ENCODE data around the gene NR2C2. TPM values are rescaled to one million over a fixed set of nuclear protein-coding genes. Genes with fewer than 3 reads are reported as not detected.
A peak's percentile ranks its signal among the peaks of the same experiment; 100 is the strongest.

The NR2C2 gene
- total and polyA plus RNA-seq, 5 experiments from 2014 or later, result 10.1 to 110 (median 19.3) TPM

DNA sequence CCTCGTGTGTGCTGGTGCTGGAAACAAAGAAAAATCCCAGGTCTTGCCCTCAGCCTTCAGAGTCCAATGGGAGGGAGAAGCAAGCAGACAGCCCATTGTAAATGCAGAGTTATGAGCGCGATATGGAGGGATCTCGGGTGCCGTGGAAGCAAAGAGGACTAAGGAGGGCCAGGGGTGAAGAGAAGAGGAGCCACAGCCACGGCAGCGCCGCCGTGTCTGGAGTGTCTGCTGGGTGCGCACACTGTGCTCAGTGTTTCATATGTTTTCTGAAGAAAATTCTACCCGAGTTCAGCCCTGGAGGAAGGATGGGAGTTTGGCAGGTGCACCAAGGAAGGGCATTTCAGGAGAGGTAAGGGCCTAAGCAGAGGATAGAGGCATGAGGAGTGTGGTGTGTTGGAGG lies 35.7 kb upstream of the NR2C2 start:
- POLR2A ChIA-PET, result interaction anchor here (1.6 kb wide), 1 partner anchor 28 kb away, joined by 4 read pairs; no protein-coding TSS in a partner anchor
- Mint-ChIP-seq H3K4me1 (peaks cover 0 to 3% (median 0%) of the 10 kb centered on the region in 4 donors), H3K36me3 (no peaks in the 10 kb centered on the region), H3K27ac (peak overlapping the region in 2 of 10 donors; percentile 5 to 23), H3K9me3 (peaks cover 0 to 3% (median 0%) of the 10 kb centered on the region in 9 donors), H3K4me3 (peak overlapping the region in 1 of 10 donors; percentile 4), H3K27me3 (no peaks in the 10 kb centered on the region)
- no peak for DNase-seq
- ATAC-seq, result no peak

DNA sequence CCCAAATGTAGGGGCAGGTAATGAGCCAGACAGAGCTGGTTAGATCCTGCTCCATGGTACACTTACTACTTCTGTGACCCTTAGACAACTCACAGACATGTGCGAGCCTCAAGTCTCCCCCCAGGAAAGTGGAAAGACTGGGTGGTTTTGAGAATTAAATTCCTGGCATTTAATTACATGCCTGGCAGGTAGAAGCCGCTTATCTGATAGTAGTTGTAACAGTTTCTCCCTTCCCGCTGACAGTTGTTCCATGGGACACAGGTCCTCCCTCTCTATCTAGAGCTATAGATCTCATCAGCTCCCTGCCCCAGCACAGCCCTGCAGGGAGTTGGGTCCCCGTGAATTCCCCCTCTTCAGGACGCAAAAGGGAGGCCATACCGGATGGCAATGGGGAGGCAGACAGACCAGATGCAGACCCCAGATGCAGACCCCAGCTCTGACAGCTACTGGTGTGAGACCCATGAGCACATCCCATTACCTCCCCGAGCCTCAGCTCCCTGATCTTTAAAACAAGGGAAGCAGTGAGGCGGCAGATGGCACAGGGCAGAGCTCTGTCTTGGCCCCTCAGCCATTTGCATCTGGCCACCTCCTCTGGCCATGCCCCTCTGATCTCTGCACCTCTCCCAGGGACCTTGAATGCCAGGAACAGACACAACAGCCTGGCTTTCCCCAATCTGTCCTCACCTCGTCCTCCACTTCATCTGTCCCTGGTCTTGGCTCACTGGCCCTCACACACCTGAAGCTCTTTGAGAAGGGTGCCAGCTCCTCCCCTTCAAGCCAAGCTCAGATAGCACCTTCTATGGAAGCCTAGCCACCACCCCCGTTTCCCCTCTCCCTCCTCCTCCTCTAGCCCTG lies 34.1 kb upstream of the NR2C2 start:
- no peaks in the 10 kb centered on the region for H3K36me3 Mint-ChIP-seq
- no peak overlapping the region for H3K4me3 Mint-ChIP-seq
- no peak for ATAC-seq
- POLR2A ChIA-PET, result interaction anchor here (0.6 to 1.3 kb wide), 4 partner anchors 10 to 242 kb away, joined by 3 read pairs; no protein-coding TSS in a partner anchor
- peaks cover 0 to 3% (median 0%) of the 10 kb centered on the region in 4 donors for H3K4me1 Mint-ChIP-seq
- peaks cover 0 to 4% (median 0%) of the 10 kb centered on the region in 5 donors for H3K27me3 Mint-ChIP-seq
- DNase-seq, result no peak
- H3K9me3 Mint-ChIP-seq, result no peaks in the 10 kb centered on the region
- H3K27ac Mint-ChIP-seq, result no peak overlapping the region

- Mint-ChIP-seq H3K4me1 (peaks cover 0 to 3% (median 0%) of the 10 kb centered on the region in 4 donors), H3K36me3 (no peaks in the 10 kb centered on the region), H3K27ac (peak overlapping the region in 1 of 10 donors; percentile 24), H3K27me3 (peaks cover 0 to 4% (median 0%) of the 10 kb centered on the region in 5 donors), H3K4me3 (no peak overlapping the region), H3K9me3 (no peaks in the 10 kb centered on the region)
- POLR2A ChIA-PET, result interaction anchor here (0.6 to 1.3 kb wide), 4 partner anchors 11 to 243 kb away, joined by 3 read pairs; no protein-coding TSS in a partner anchor
- no peak for ATAC-seq
- DNase-seq, result no peak
These were observed 33.2 kb upstream of the NR2C2 start for GRCh38 chr3:14913926-14914778.

DNA sequence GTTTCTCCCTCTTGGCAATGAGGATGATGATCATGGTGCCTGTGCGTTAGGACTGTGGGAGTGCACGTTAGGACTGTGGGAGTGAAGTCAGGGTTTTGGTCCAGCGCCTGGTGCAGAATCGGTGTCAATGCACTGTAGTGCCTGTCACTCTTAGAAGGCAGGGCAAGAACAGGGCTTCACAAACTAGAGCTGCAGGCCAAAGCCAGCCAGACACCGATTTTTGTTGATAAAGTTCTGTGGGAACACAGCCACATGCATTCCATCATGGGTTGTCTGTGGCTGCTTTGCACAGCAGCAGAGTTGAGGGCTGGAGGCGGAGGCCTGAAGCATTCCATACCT lies 32.6 kb upstream of the NR2C2 start:
- H3K4me3 Mint-ChIP-seq, result no peak overlapping the region
- no peak for ATAC-seq
- H3K9me3 Mint-ChIP-seq, result no peaks in the 10 kb centered on the region
- H3K27ac Mint-ChIP-seq, result no peak overlapping the region
- no peaks in the 10 kb centered on the region for H3K36me3 Mint-ChIP-seq
- no peak for DNase-seq
- peaks cover 0 to 3% (median 0%) of the 10 kb centered on the region in 4 donors for H3K4me1 Mint-ChIP-seq
- H3K27me3 Mint-ChIP-seq, result peaks cover 0 to 4% (median 0%) of the 10 kb centered on the region in 5 donors
- POLR2A ChIA-PET, result interaction anchor here (0.7 to 1.3 kb wide), 2 partner anchors 19 to 35 kb away, joined by 3 read pairs; no protein-coding TSS in a partner anchor

- peak; percentile 70 to 96 for ATAC-seq
- H3K27ac Mint-ChIP-seq, result no peak overlapping the region
These were observed 31.7 kb upstream of the NR2C2 start for GRCh38 chr3:14915636-14916222.

DNA sequence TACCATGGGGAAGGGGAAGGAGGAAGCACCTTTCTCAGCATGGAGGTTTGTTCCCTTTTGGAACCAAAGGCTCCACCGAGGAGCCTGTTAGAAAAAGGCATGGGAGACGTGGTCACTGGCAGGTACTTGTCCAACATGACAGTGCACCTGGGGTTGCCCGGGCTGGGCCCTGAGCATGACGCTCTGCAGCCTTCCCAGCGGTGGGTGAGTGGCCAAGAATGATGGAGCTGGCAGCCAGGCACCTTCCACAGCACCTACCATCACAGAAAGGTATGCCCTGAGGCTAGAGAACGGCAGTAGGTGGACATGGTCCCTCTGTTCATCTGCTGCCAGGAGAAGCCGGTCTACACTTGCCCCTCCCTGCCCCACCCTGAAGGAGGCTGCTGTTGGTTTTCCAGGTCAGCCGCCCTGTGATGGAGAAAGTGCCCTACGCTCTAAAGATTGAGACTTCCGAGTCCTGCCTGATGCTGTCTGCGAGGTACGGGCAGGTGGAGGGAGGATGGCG lies 29.0 kb upstream of the NR2C2 start:
- Mint-ChIP-seq H3K27me3 (peaks cover 0 to 4% (median 0%) of the 10 kb centered on the region in 5 donors), H3K4me3 (no peak overlapping the region), H3K4me1 (peaks cover 0 to 5% (median 2%) of the 10 kb centered on the region in 4 donors), H3K9me3 (no peaks in the 10 kb centered on the region), H3K27ac (peak overlapping the region in 3 of 10 donors; percentile 6 to 8 (median 7)), H3K36me3 (no peaks in the 10 kb centered on the region)
- ATAC-seq, result no peak
- POLR2A ChIA-PET, result interaction anchor here (1.1 kb wide), 1 partner anchor 283 kb away, joined by 3 read pairs; no protein-coding TSS in a partner anchor
- DNase-seq, result no peak

More at GRCh38 chr3:14915636-14916222, 31.7 kb upstream of the NR2C2 start:
- no peaks in the 10 kb centered on the region for H3K36me3 Mint-ChIP-seq
- peak in 6 of 10 donors; percentile 17 to 81 (median 31) for DNase-seq
- H3K4me3 Mint-ChIP-seq, result no peak overlapping the region
- H3K4me1 Mint-ChIP-seq, result peaks cover 0 to 3% (median 0%) of the 10 kb centered on the region in 4 donors
- H3K9me3 Mint-ChIP-seq, result no peaks in the 10 kb centered on the region
- POLR2A ChIA-PET, result interaction anchor here (0.7 to 1.2 kb wide), 4 partner anchors 15 to 125 kb away, joined by 3 read pairs; no protein-coding TSS in a partner anchor
- peaks cover 0 to 4% (median 0%) of the 10 kb centered on the region in 5 donors for H3K27me3 Mint-ChIP-seq

DNA sequence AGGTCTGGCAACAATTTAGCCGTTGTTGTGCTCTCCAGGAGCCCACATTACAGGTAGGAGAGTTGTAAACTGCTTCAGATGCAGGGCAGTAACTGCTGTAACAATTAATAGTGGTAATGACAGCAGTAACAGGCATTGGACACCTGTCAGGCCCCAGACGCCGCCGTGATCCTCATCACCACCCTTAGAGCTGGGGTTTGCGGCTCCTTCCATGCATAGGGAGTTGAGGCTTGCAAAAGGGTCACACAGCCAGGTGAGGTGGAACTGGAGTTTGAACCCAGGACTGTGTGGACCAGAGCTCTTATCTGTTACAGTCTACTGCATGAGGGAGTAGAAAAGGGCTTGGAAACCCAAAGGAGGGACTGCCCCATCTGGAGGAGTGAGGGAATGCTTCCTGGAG lies 26.8 kb upstream of the NR2C2 start:
- DNase-seq (no peak), ATAC-seq (peak in 1 of 2 donors; percentile 5)
- no peak overlapping the region for H3K27ac Mint-ChIP-seq
- POLR2A ChIA-PET, result interaction anchor here (0.6 to 1.4 kb wide), 5 partner anchors 99 to 740 kb away, joined by 3 to 5 read pairs (median 4); partner anchors contain the start of gene CCDC174
- H3K4me3 Mint-ChIP-seq, result no peak overlapping the region
- no peaks in the 10 kb centered on the region for H3K36me3 Mint-ChIP-seq
- peaks cover 0 to 5% (median under 1%) of the 10 kb centered on the region in 4 donors for H3K4me1 Mint-ChIP-seq
- peaks cover 0 to 4% (median 0%) of the 10 kb centered on the region in 5 donors for H3K27me3 Mint-ChIP-seq
- H3K9me3 Mint-ChIP-seq, result no peaks in the 10 kb centered on the region

- DNase-seq, result peak; percentile 65 to 90 (median 82)
- Mint-ChIP-seq H3K4me1 (peaks cover 0 to 5% (median under 1%) of the 10 kb centered on the region in 4 donors), H3K4me3 (no peak overlapping the region), H3K27me3 (peaks cover 0 to 4% (median 0%) of the 10 kb centered on the region in 5 donors), H3K9me3 (no peaks in the 10 kb centered on the region), H3K36me3 (no peaks in the 10 kb centered on the region), H3K27ac (peak overlapping the region in 2 of 10 donors; percentile 2 to 49)
- POLR2A ChIA-PET, result interaction anchor here (0.6 to 1.4 kb wide), 8 partner anchors 39 to 740 kb away, joined by 3 to 7 read pairs (median 4); partner anchors contain the start of gene CCDC174
- peak; percentile 95 to 98 for ATAC-seq
These were observed 26.3 kb upstream of the NR2C2 start for GRCh38 chr3:14921034-14921616.

DNA sequence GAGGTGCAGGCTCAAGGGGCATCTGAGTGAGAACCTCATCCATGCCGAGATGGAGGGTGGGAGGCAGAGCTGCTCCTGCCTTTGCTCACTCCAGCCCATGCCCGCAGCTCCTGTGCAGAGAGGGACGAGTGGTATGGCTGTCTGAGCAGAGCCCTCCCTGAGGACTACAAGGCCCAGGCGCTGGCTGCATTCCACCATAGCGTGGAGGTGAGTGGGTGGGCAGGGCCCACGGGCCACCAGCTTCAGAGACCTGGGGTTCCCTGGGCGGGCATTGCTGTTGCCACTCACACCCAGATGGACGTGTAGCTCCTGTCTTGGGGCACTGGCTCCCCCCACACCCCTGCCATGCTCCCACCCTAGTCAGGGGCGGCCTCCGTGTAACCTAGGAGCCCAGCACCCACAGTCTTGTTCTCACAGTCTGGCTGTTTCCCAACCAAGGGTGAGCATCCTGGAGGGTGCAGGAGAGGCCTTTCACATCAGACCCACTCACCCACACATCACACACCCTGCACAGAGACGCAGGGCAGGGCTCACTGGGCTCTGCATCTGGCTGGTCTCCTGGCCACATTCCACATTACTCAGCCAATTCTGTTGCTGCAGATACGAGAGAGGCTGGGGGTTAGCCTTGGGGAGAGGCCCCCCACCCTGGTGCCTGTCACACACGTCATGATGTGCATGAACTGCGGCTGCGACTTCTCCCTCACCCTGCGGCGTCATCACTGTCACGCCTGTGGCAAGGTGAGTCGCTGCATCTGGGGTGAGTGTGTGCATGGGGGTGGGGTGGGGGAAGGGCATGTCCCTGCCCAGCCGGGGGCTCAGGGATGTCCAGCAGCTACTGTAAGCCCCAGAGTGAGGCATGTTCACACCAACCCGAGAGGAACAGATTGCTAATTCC lies 25.3 kb upstream of the NR2C2 start:
- H3K27ac Mint-ChIP-seq, result no peak overlapping the region
- peaks cover 0 to 5% (median under 1%) of the 10 kb centered on the region in 4 donors for H3K4me1 Mint-ChIP-seq
- ATAC-seq (no peak), DNase-seq (no peak)
- POLR2A ChIA-PET, result interaction anchor here (0.5 to 1.4 kb wide), 5 partner anchors 40 to 273 kb away, joined by 3 to 7 read pairs (median 4); partner anchors contain the start of gene CCDC174
- H3K36me3 Mint-ChIP-seq, result no peaks in the 10 kb centered on the region
- H3K27me3 Mint-ChIP-seq, result peaks cover 0 to 4% (median 0%) of the 10 kb centered on the region in 5 donors
- H3K4me3 Mint-ChIP-seq, result no peak overlapping the region
- H3K9me3 Mint-ChIP-seq, result no peaks in the 10 kb centered on the region

DNA sequence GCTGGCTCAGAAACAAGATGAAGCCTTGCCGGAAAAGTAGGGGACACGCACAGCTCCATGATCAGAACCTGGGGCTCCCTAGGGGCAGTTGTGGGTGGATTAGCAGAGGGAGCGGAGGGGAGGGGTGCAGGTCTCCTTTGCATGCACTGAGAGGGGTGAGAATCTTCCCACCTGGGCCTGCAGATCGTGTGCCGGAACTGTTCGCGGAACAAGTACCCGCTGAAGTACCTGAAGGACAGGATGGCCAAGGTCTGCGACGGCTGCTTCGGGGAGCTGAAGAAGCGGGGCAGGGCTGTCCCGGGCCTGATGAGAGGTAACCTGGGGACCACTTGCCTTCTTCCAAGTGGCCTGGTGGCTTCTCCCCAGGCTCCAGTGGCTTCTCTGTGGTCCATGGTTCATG lies 24.5 kb upstream of the NR2C2 start:
- no peak overlapping the region for H3K27ac Mint-ChIP-seq
- H3K9me3 Mint-ChIP-seq, result no peaks in the 10 kb centered on the region
- POLR2A ChIA-PET, result no interaction called here
- peaks cover 0 to 5% (median under 1%) of the 10 kb centered on the region in 4 donors for H3K4me1 Mint-ChIP-seq
- no peaks in the 10 kb centered on the region for H3K36me3 Mint-ChIP-seq
- ATAC-seq, result no peak
- H3K4me3 Mint-ChIP-seq, result no peak overlapping the region
- DNase-seq, result no peak
- peaks cover 0 to 3% (median 0%) of the 10 kb centered on the region in 5 donors for H3K27me3 Mint-ChIP-seq

DNA sequence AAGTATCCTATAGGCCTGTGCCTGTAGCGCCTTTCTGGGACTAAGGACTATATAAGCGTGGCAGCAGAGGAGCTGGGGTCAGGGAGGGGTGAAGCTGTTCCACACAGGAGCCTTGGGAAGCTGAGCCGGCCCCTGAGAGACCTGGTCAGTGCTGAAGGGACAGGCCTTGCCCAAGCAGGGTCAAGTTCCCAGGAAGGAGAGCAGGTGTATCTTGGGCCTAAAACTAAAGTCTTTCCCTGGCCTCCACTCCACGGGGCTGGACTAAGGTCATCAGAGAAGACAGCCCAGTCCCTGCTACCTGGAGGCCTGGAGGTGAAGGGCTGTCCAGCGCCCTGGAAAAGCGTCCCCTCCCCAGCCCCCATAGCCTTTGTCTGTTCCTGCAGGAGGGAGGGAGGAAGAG lies 23.9 kb upstream of the NR2C2 start:
- DNase-seq, result no peak

More for the DNA sequence above, 23.9 kb upstream of the NR2C2 start:
- ATAC-seq, result no peak
- Mint-ChIP-seq H3K4me1 (peaks cover 0 to 5% (median under 1%) of the 10 kb centered on the region in 4 donors), H3K9me3 (no peaks in the 10 kb centered on the region), H3K4me3 (no peak overlapping the region), H3K27me3 (no peaks in the 10 kb centered on the region), H3K36me3 (no peaks in the 10 kb centered on the region), H3K27ac (no peak overlapping the region)
- POLR2A ChIA-PET, result no interaction called here
